ENCODE results near the gene AZU1.

GRCh38 chr19:812747-813218 is 14.9 kb upstream of the AZU1 start:
- TF ChIP-seq CTCF (IDR thresholded peaks at IDR 0.05; ENCODE audit: low read depth, low read length, poor library complexity, severe bottlenecking) (no peak), EZH2phosphoT487 (IDR thresholded peaks at IDR 0.05; ENCODE audit: borderline replicate concordance, low read length) (no peak)
